IPS-NIHi11 (cell line): ENCODE results near the gene LPAR6.
A peak's percentile ranks its signal among the peaks of the same experiment; 100 is the strongest.
"Not testable (repeated sequence)": the region's sequence is repeated elsewhere in the genome, so short reads cannot be mapped to it uniquely, and the experiment has no call there.

ENCODE experiments used
- DNase-seq: peaks from one replicate; pipeline ENCODE4 v3.0.0; 2012; ENCODE audit warnings: mixed read lengths, low spot score

Gene LPAR6

GRCh38 chr13:48412881-48413351 is at the start of gene LPAR6:
Gene LPAR6, minus strand, starts transcription at chr13:48413113. Its CDS starts 690 bp downstream, at chr13:48412423.
- DNase-seq = peak; percentile 50

- no peak for DNase-seq
Measured at GRCh38 chr13:48457578-48458242, 44.8 kb upstream of the LPAR6 start.

GRCh38 chr13:48456546-48456945 is 43.6 kb upstream of the LPAR6 start:
- no peak for DNase-seq

GRCh38 chr13:48451196-48451595 is 38.3 kb upstream of the LPAR6 start:
- DNase-seq = not testable (repeated sequence)

- no peak for DNase-seq
Measured at GRCh38 chr13:48449656-48450055, 36.7 kb upstream of the LPAR6 start.

- no peak for DNase-seq
Measured at GRCh38 chr13:48448959-48449614, 36.2 kb upstream of the LPAR6 start.

- no peak for DNase-seq
Measured at GRCh38 chr13:48448285-48448958, 35.5 kb upstream of the LPAR6 start.

GRCh38 chr13:48446464-48446863 is 33.6 kb upstream of the LPAR6 start:
- no peak for DNase-seq

GRCh38 chr13:48443442-48444208 is 30.7 kb upstream of the LPAR6 start:
- no peak for DNase-seq

- no peak for DNase-seq
Measured at GRCh38 chr13:48437371-48437770, 24.5 kb upstream of the LPAR6 start.

- DNase-seq = no peak
Measured at GRCh38 chr13:48436661-48437288, 23.9 kb upstream of the LPAR6 start.

GRCh38 chr13:48434200-48434599 is 21.3 kb upstream of the LPAR6 start:
- DNase-seq = no peak

GRCh38 chr13:48431987-48432615 is 19.2 kb upstream of the LPAR6 start:
- DNase-seq = no peak

GRCh38 chr13:48431431-48431830 is 18.5 kb upstream of the LPAR6 start:
- no peak for DNase-seq

GRCh38 chr13:48429886-48430285 is 17.0 kb upstream of the LPAR6 start:
- DNase-seq = no peak

- no peak for DNase-seq
Measured at GRCh38 chr13:48429036-48429435, 16.1 kb upstream of the LPAR6 start.

GRCh38 chr13:48426755-48427298 is 13.9 kb upstream of the LPAR6 start:
- not testable (repeated sequence) for DNase-seq

- DNase-seq = no peak
Measured at GRCh38 chr13:48426052-48426451, 13.1 kb upstream of the LPAR6 start.

- DNase-seq = no peak
Measured at GRCh38 chr13:48424212-48424611, 11.3 kb upstream of the LPAR6 start.

GRCh38 chr13:48422003-48422402 is 9.1 kb upstream of the LPAR6 start:
- not testable (repeated sequence) for DNase-seq

- no peak for DNase-seq
Measured at GRCh38 chr13:48415516-48415915, 2.6 kb upstream of the LPAR6 start.
